ENCODE measurements around the gene PRPH. TPM values are rescaled to one million over a fixed set of nuclear protein-coding genes. Genes with fewer than 3 reads are reported as not detected.

The PRPH gene
- total RNA-seq, 1 experiment from 2014 or later = not detected

- Histone ChIP-seq H3K27me3 (replicated peaks; ENCODE audit: insufficient read depth, low read depth, low read length, poor library complexity) (peaks cover 14% of the 10 kb centered on the region), H3K4me3 (ENCODE audit: low read depth, low read length, poor library complexity, severe bottlenecking) (peak within 1 kb of the TSS; percentile 51), H3K36me3 (ENCODE audit: insufficient read depth, low read length, poor library complexity, severe bottlenecking) (no peaks in the 10 kb centered on the region), H3K27ac (ENCODE audit: low read depth, low read length, poor library complexity, severe bottlenecking) (no peak within 1 kb of the TSS), H3K9me3 (ENCODE audit: low read depth, low read length, poor library complexity, severe bottlenecking) (no peaks in the 10 kb centered on the region), H3K4me1 (ENCODE audit: insufficient read depth, low read length, poor library complexity, severe bottlenecking) (peaks cover 37% of the 10 kb centered on the region)
- ChIA-PET POLR2A (ENCODE audit: low non-redundant PET) (interaction anchor here (0.6 kb wide), 1 partner anchor 754 kb away, joined by 4 read pairs; no protein-coding TSS in a partner anchor), CTCF (interaction anchor here (0.5 to 2.0 kb wide), 9 partner anchors 9 to 233 kb away, joined by 3 to 18 read pairs (median 3); partner anchors contain the start of gene C1QL4)
- no peak for TF ChIP-seq CTCF (conservative IDR thresholded peaks at IDR 0.05; ENCODE audit: low read depth, low read length)
- no peak for TF ChIP-seq EZH2 (IDR thresholded peaks at IDR 0.05; ENCODE audit: borderline replicate concordance, low read depth, low read length, poor library complexity, severe bottlenecking)
- intact Hi-C loops (cut with micrococcal nuclease; ENCODE audit: unreplicated experiment) = loop anchor here (2.0 kb wide), 1 partner anchor 58 kb away; no protein-coding TSS in a partner anchor
- peak; percentile 58 for DNase-seq (ENCODE audit: low spot score)
- BruUV-seq (replicated peaks) = no TSS peak
Measured at GRCh38 chr12:49346659-49347310, 51.8 kb downstream of the PRPH start, which contains the start of gene DNAJC22. Gene DNAJC22, plus strand, starts transcription at chr12:49346888. Its CDS starts 1,985 bp downstream, at chr12:49348873.

DNA sequence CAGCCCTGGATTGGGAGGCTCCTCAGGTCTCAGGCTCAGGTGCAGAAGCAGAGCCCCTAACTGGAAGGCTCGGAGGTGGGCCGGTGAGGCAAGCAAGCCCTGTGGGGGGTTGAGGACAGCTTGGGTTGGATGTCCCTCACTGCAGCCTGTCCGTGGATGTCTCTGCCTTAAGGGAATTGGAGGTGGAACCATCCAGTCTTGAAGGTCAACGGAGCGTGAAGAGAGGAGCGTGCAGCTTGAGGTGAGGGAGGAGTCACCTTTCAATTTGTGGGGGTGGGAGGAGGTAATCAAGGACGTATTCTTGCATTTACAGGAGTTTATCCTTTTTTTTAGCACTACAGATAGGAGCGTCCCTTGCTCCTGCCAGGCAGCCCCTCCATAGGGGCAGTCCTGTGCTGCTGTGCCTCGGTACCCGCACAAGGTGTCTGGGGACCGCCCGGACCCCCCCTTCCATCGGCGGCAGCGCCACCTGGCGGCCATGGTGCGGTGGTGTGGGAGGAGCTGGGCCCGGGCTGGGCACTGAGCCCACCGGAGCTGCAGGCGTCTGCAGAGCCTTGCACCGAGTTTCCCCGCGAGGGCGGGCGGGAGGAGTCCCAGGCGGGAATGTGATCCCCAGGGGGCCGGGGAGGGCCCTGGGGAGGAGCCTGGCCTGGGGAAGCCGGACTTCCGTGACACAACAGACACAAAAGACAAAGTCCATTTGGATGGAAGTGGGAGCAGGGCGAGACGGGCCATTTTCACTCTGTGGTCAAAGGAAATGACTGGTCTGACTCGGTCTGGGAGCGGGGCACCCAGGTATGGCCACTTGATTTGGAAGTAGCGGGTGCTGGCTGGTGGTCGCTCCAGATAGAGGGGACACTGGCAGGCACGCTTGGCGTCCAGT lies 52.6 kb downstream of the PRPH start:
- Histone ChIP-seq H3K36me3 (ENCODE audit: insufficient read depth, low read length, poor library complexity, severe bottlenecking) (no peaks in the 10 kb centered on the region), H3K27ac (ENCODE audit: low read depth, low read length, poor library complexity, severe bottlenecking) (peak overlapping the region; percentile 15), H3K4me1 (ENCODE audit: insufficient read depth, low read length, poor library complexity, severe bottlenecking) (peaks cover 33% of the 10 kb centered on the region), H3K27me3 (replicated peaks; ENCODE audit: insufficient read depth, low read depth, low read length, poor library complexity) (peaks cover 14% of the 10 kb centered on the region), H3K9me3 (ENCODE audit: low read depth, low read length, poor library complexity, severe bottlenecking) (no peaks in the 10 kb centered on the region), H3K4me3 (ENCODE audit: low read depth, low read length, poor library complexity, severe bottlenecking) (peak overlapping the region; percentile 51)
- BruUV-seq (replicated peaks) = no TSS peak
- peak; percentile 92 for DNase-seq (ENCODE audit: low spot score)
- TF ChIP-seq CTCF (conservative IDR thresholded peaks at IDR 0.05; ENCODE audit: low read depth, low read length) = peak; percentile 99
- TF ChIP-seq EZH2 (IDR thresholded peaks at IDR 0.05; ENCODE audit: borderline replicate concordance, low read depth, low read length, poor library complexity, severe bottlenecking) = no peak
- intact Hi-C loops (cut with micrococcal nuclease; ENCODE audit: unreplicated experiment) = loop anchor here (2.0 kb wide), 1 partner anchor 59 kb away; no protein-coding TSS in a partner anchor
- POLR2A ChIA-PET (ENCODE audit: low non-redundant PET) = interaction anchor here (0.7 kb wide), 1 partner anchor 115 kb away, joined by 3 read pairs; no protein-coding TSS in a partner anchor
- CTCF ChIA-PET = interaction anchor here (0.5 to 2.0 kb wide), 26 partner anchors 8 to 256 kb away, joined by 3 to 18 read pairs (median 6); partner anchors contain the start of genes C1QL4, SPATS2 and TROAP

Other genes with a start within 250 kb of the PRPH start
- 121 and 138 TPM in 2 replicates for gene KMT2D, start 234.4 kb upstream of the PRPH start, total RNA-seq (2021)
- 1.3 and 1.6 TPM in 2 replicates for gene RHEBL1, start 225.2 kb upstream of the PRPH start, total RNA-seq (2021)
- 0.22 and 0.39 TPM in 2 replicates for gene DHH, start 200.3 kb upstream of the PRPH start, total RNA-seq (2021)
- 47.2 and 55.7 TPM in 2 replicates for gene LMBR1L, start 184.3 kb upstream of the PRPH start, total RNA-seq (2021)
- gene TUBA1B, start 163.8 kb upstream of the PRPH start, total RNA-seq (2021) = 3,473 and 3,645 TPM in 2 replicates
- 421 and 504 TPM in 2 replicates for gene TUBA1A, start 106.1 kb upstream of the PRPH start, total RNA-seq (2021)
- 510 and 622 TPM in 2 replicates for gene TUBA1C, start 30.1 kb upstream of the PRPH start, total RNA-seq (2021)
- gene TROAP, start 28.1 kb downstream of the PRPH start, total RNA-seq (2021) = 121 and 124 TPM in 2 replicates
- 0.41 and 1.0 TPM in 2 replicates for gene C1QL4, start 42.0 kb downstream of the PRPH start, total RNA-seq (2021)
- gene DNAJC22, start 51.7 kb downstream of the PRPH start, total RNA-seq (2021) = 1.9 and 3.0 TPM in 2 replicates
- gene SPATS2, start 72.3 kb downstream of the PRPH start, total RNA-seq (2021) = 80.5 and 82.8 TPM in 2 replicates
- gene KCNH3, start 243.9 kb downstream of the PRPH start, total RNA-seq (2021) = 4.0 and 4.5 TPM in 2 replicates

Data from A673 (cell line).